HL-60 (cell line): Measurements from ENCODE around the gene DENND2D.

Experiments
- GABPA ChIP-seq: IDR thresholded peaks from 2 replicates; pipeline ENCODE4 v1.6.1; 2012; ENCODE audit warnings: low read depth
- POLR2AphosphoS5 ChIP-seq: IDR thresholded peaks from 2 replicates; pipeline ENCODE4 v1.6.1; 2012; ENCODE audit warnings: low read depth
- REST ChIP-seq: IDR thresholded peaks from 2 replicates; pipeline ENCODE4 v1.6.1; 2012; ENCODE audit warnings: low read depth; ENCODE audit not compliant: insufficient replicate concordance
- TF ChIP-seq, protein P1 (sequence below): IDR thresholded peaks from one replicate; pipeline ENCODE4 v1.5.1; 2011; ENCODE audit warnings: low read length, control low read depth, inconsistent platforms; ENCODE audit not compliant: insufficient read depth

GRCh38 chr1:111199881-111200801 is at the start of gene DENND2D:
- TF ChIP-seq, protein P1, sequence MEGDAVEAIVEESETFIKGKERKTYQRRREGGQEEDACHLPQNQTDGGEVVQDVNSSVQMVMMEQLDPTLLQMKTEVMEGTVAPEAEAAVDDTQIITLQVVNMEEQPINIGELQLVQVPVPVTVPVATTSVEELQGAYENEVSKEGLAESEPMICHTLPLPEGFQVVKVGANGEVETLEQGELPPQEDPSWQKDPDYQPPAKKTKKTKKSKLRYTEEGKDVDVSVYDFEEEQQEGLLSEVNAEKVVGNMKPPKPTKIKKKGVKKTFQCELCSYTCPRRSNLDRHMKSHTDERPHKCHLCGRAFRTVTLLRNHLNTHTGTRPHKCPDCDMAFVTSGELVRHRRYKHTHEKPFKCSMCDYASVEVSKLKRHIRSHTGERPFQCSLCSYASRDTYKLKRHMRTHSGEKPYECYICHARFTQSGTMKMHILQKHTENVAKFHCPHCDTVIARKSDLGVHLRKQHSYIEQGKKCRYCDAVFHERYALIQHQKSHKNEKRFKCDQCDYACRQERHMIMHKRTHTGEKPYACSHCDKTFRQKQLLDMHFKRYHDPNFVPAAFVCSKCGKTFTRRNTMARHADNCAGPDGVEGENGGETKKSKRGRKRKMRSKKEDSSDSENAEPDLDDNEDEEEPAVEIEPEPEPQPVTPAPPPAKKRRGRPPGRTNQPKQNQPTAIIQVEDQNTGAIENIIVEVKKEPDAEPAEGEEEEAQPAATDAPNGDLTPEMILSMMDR = no peak
- TF ChIP-seq POLR2AphosphoS5 = no peak; the same call in none of the 2 replicates
- no peak for TF ChIP-seq GABPA
- TF ChIP-seq REST = no peak
